ENCODE results near the gene KIRREL2.

The KIRREL2 gene

DNA sequence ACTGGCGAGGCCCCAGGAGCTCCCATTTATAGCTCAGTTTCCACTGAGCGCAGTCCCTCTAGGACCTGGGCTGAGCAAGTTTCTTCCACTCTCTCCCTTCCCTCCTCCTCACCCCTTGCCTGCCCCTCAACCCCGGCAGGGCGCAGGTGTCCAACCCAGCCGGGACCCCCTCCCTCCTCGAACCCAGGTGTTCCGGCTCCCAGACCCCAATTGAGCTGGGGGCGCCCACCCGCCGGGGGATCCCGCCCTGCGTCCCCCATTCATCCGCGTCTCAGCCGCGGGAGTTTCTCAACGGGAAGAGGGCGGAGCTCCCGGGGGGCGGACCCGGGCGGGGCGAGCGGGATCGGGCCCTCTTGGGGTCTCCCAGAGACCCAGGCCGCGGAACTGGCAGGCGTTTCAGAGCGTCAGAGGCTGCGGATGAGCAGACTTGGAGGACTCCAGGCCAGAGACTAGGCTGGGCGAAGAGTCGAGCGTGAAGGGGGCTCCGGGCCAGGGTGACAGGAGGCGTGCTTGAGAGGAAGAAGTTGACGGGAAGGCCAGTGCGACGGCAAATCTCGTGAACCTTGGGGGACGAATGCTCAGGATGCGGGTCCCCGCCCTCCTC is at the start of gene KIRREL2:
Gene KIRREL2, plus strand, starts transcription at position 366 of the 604 bp plus-strand sequence. Its CDS starts 209 bp downstream, at position 575.
- H3K4me3 ChIP-seq (ENCODE audit: low read depth, low read length): peak within 1 kb of the TSS; percentile 46
- TF ChIP-seq, protein P1, sequence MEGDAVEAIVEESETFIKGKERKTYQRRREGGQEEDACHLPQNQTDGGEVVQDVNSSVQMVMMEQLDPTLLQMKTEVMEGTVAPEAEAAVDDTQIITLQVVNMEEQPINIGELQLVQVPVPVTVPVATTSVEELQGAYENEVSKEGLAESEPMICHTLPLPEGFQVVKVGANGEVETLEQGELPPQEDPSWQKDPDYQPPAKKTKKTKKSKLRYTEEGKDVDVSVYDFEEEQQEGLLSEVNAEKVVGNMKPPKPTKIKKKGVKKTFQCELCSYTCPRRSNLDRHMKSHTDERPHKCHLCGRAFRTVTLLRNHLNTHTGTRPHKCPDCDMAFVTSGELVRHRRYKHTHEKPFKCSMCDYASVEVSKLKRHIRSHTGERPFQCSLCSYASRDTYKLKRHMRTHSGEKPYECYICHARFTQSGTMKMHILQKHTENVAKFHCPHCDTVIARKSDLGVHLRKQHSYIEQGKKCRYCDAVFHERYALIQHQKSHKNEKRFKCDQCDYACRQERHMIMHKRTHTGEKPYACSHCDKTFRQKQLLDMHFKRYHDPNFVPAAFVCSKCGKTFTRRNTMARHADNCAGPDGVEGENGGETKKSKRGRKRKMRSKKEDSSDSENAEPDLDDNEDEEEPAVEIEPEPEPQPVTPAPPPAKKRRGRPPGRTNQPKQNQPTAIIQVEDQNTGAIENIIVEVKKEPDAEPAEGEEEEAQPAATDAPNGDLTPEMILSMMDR (IDR thresholded peaks at IDR 0.05; ENCODE audit: low read depth, low read length): no peak

DNA sequence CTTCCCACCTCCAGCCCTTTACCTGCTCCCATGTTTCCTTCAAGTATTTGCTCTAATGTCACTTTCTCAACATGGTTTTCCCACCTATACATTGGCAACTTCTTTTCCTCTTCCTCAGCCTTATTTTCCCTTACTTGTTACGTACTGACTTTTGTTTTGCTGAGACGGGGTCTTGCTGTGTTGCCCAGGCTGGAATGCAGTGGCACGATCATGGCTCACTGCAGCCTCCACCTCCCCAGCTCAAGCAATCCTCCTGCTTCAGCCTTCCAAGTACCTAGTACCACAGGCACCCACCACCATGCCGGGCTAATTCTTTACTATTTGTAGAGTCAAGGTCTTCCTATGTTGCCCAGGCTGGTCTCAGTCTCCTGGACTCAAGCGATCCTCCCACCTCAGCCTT is 49.1 kb upstream of the KIRREL2 start:
- H3K4me3 ChIP-seq (ENCODE audit: low read depth, low read length): no peak overlapping the region
- TF ChIP-seq, protein P1 (IDR thresholded peaks at IDR 0.05; ENCODE audit: low read depth, low read length): no peak

DNA sequence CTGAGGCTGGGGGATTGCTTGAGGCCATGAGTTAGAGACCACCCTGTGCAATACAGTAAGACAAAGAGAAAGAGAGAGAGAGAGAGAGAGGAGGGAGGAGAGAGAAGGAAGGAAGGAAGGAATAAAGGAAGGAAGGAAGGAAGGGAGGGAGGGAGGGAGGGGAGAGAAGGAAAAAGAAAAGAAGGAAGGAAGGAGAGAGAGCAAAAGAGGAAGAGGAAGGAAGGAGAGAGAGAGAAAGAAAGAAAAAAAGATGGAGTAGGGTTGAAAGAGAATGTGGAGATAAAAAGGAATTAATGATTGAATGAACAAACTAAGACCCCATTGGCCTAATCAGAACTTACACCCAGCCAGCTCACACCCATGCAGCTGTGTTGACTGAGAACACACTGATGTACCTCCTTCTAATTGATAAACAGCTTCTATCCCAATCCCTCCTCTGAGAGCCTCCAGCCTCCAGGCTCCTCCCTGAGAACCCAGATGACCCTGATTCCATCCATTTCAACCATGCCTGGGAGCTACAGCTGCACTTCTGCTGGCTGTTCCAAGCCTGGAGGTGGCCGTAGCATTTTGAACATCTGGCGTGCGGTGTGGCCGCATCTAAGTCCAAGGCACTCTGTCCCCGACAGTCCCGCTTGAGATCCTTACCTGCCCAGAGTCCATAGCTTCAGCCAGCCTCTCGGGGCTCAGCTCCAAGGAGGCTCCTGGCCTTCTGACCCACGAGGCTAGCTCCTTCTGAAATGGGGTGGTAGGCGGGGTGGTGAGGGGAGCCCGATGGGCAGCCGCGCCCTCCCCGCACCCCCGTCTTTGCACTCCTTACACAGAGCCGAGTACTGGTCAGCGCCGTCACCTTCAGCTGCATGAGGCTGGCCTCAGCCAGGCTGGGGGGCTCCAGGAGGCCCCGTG is 45.1 kb upstream of the KIRREL2 start:
- TF ChIP-seq, protein P1 (IDR thresholded peaks at IDR 0.05; ENCODE audit: low read depth, low read length): no peak
- H3K4me3 ChIP-seq (ENCODE audit: low read depth, low read length): no peak overlapping the region

DNA sequence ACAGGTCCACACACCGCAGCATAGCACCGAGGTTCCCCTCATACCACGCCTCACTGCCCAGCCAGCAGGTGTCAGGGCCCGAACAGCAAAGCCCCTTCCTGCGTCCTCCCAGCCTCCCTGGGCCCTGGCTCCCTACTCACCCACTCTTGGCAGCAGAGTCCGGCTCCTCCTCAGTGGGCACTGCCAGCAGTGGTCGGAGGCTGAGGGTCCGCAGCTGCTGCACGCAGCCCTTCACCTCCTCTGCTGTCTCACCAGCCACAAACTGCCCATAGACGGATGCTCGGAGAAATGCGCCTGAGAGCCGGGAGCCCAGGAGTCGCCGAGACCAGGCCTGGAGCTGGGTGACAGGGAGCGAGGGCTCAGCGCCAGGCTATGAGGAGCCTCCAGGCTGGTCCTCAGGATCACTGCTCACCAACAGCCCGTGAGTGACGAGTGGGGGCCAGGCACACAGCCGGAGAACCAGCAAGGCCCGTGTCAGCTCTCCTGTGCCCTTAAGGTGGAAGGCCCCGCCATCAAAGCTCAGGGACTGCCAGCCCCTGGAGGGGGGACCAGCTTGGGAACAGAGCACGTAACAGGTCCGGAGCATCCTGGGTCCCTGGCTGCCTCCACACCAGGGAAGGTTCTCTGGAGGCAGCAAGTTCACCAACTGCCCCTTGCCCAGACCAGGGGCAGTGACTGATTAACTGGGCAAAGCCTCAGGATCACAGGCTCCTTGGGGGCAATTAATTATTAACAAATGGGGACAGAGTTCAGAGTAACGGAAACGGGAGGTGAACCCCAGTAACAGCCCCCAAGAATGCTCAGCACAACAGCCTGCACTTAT is 44.3 kb upstream of the KIRREL2 start, which contains the start of gene PRODH2:
Gene PRODH2, minus strand, starts transcription at position 626 of the 823 bp plus-strand sequence. Its CDS starts 40 bp downstream, at position 586.
- no peak within 1 kb of the TSS for H3K4me3 ChIP-seq (ENCODE audit: low read depth, low read length)
- TF ChIP-seq, protein P1 (IDR thresholded peaks at IDR 0.05; ENCODE audit: low read depth, low read length): no peak

DNA sequence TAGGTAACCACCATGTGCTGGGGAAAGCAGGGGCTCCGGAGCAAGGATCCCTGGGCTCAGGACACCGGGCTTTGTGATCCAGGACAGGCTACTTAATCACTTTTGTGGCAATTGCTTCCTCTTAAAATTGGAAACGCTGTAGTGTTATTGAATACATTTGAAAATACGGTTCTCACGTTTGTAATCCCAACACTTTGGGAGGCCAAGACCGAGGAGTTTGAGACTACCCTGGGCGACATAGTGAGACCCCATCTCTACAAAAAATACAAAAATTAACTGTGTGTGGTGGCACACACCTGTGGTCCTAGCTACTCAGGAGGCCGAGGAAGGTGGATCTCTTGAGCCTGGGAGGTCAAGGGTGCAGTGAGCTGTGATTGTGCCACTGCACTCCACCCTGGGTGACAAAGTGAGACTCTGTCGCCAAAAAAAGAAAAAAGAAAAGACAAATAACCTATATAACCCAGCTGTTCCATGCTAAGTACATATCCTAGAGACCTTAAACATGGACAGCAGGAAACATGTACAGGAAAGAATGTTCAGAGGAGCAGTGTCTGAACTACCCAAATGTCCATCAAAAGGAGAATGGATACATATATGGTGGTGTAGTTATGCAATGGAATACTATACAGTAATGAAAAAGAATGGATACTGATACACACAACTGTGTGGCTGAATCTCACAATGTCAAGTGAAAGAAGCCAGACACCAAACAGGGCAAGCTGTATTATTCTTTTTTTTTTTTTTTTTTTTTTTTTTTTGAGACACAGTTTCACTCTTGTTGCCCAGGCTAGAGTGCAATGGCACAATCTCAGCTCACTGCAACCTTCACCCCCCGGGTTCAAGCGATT is 43.4 kb upstream of the KIRREL2 start:
- H3K4me3 ChIP-seq (ENCODE audit: low read depth, low read length): no peak overlapping the region
- TF ChIP-seq, protein P1 (IDR thresholded peaks at IDR 0.05; ENCODE audit: low read depth, low read length): no peak

DNA sequence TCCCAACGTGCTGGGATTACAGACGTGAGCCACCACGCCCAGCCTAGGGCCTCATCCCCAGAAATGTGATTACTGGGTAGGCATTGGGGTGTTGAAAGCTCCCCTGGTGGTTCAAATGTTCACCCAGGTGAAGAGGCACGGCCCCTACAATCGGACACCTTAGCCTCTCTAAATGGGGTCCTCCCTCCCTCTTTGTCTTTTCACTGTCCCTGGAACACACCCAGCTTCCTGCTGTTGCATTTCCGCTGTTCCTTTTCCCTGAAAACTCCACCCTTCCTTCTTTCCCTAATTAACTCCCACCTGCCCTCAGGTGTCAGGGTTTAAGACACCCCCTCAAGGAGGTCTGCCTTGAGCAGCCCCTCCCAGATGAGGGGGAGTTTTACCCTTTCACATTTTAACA is 40.4 kb upstream of the KIRREL2 start:
- TF ChIP-seq, protein P1 (IDR thresholded peaks at IDR 0.05; ENCODE audit: low read depth, low read length): no peak

More for the DNA sequence above, 40.4 kb upstream of the KIRREL2 start:
- no peak overlapping the region for H3K4me3 ChIP-seq (ENCODE audit: low read depth, low read length)

Data from WI38 (cell line).